HG03460 (cell line): ENCODE results near the gene GNGT1.

Source experiments
- ATAC-seq: cut with Tn5 transposase; IDR thresholded peaks from one replicate; pipeline ENCODE4 v1.9.1; 2021; ENCODE audit not compliant: unreplicated experiment

Gene GNGT1

GRCh38 chr7:93938293-93938692, 31.9 kb downstream of the GNGT1 start:
- no peak for ATAC-seq

- ATAC-seq, result no peak
Measured at GRCh38 chr7:93941945-93942344, 35.6 kb downstream of the GNGT1 start.

- ATAC-seq, result no peak
Measured at GRCh38 chr7:93943816-93944540, 37.6 kb downstream of the GNGT1 start.

GRCh38 chr7:93944673-93945072, 38.3 kb downstream of the GNGT1 start:
- no peak for ATAC-seq

GRCh38 chr7:93945083-93945482, 38.7 kb downstream of the GNGT1 start:
- ATAC-seq, result no peak

GRCh38 chr7:93945756-93946535, 39.6 kb downstream of the GNGT1 start:
- no peak for ATAC-seq

GRCh38 chr7:93948106-93948505, 41.7 kb downstream of the GNGT1 start:
- ATAC-seq, result no peak

GRCh38 chr7:93948873-93949272, 42.5 kb downstream of the GNGT1 start:
- ATAC-seq, result no peak

- no peak for ATAC-seq
Measured at GRCh38 chr7:93949423-93949822, 43.1 kb downstream of the GNGT1 start.

- peak; percentile 49 for ATAC-seq
Measured at GRCh38 chr7:93955304-93955703, 48.9 kb downstream of the GNGT1 start.

GRCh38 chr7:93957767-93958166, 51.4 kb downstream of the GNGT1 start:
- ATAC-seq, result no peak

- ATAC-seq, result no peak
Measured at GRCh38 chr7:93958216-93958615, 51.8 kb downstream of the GNGT1 start.

- no peak for ATAC-seq
Measured at GRCh38 chr7:93958651-93959050, 52.3 kb downstream of the GNGT1 start.
